Neural progenitor cell (in vitro differentiated cells): ENCODE results near the gene FCSK.

ENCODE experiments used
- CTCF ChIP-seq: fragments of 200-600 bp; sonication (generic); IDR thresholded peaks from 2 replicates; pipeline ENCODE4 v1.5.1; 2017; ENCODE audit warnings: antibody characterized with exemption, mild to moderate bottlenecking
- EZH2 ChIP-seq: fragments of 200-600 bp; sonication (generic); IDR thresholded peaks from 2 replicates; pipeline ENCODE4 v1.6.1; 2017; ENCODE audit warnings: antibody characterized with exemption, mild to moderate bottlenecking, moderate library complexity
- EZH2phosphoT487 ChIP-seq: fragments of 200-600 bp; sonication (generic); IDR thresholded peaks from 2 replicates; pipeline ENCODE4 v1.6.1; 2017; ENCODE audit warnings: antibody characterized with exemption

- TF ChIP-seq CTCF (no peak), EZH2 (peak; percentile 8), EZH2phosphoT487 (no peak)
Measured at GRCh38 chr16:70523743-70524398, 69.5 kb downstream of the FCSK start, which contains the start of gene SF3B3.
